Hepatocyte (in vitro differentiated cells): Measurements from ENCODE around the gene ZNF786.

Experiments used
- CTCF ChIP-seq: fragments of 200-600 bp; sonication (generic); IDR thresholded peaks from 2 replicates; pipeline ENCODE4 v1.5.1; 2016; ENCODE audit warnings: antibody characterized with exemption, mild to moderate bottlenecking; ENCODE audit not compliant: poor library complexity
- EZH2 ChIP-seq: fragments of 200-600 bp; sonication (generic); IDR thresholded peaks from 2 replicates; pipeline ENCODE4 v1.6.1; 2016; ENCODE audit warnings: antibody characterized with exemption, mild to moderate bottlenecking, borderline replicate concordance

GRCh38 chr7:149021725-149022062 lies 68.8 kb downstream of the ZNF786 start:
- TF ChIP-seq CTCF (no peak), EZH2 (no peak)
